GM23338 (cell line): ENCODE data around the gene CPLANE1. TPM values are rescaled to one million over a fixed set of nuclear protein-coding genes. Genes with fewer than 3 reads are reported as not detected.

ENCODE experiments used
- ATAC-seq: fragments of 200-7000 bp; cut with Tn5 transposase; 3 replicates; pipeline ENCODE4 v1.9.1; 2020
- DNase-seq: peaks from one replicate; pipeline ENCODE4 v3.0.0-alpha.2; 2015; ENCODE audit warnings: low spot score
- H2AFZ ChIP-seq: fragments of 200-600 bp; sonication (generic); 2 replicates; pipeline ENCODE4 v1.8.0; 2016; ENCODE audit warnings: antibody characterized with exemption, mild to moderate bottlenecking, moderate library complexity
- H3F3A ChIP-seq: fragments of 200-600 bp; sonication (generic); replicated peaks from 2 replicates; pipeline ENCODE4 v1.8.0; 2017; ENCODE audit warnings: antibody characterized with exemption, mixed run types, low read depth
- H3K27ac ChIP-seq: fragments of 200-600 bp; sonication (generic); 2 replicates; pipeline ENCODE4 v1.6.1; 2016; ENCODE audit warnings: low read depth
- H3K27me3 ChIP-seq: fragments of 200-600 bp; sonication (generic); 2 replicates; pipeline ENCODE4 v1.8.0; 2016; ENCODE audit warnings: mild to moderate bottlenecking, mixed run types, moderate library complexity; ENCODE audit not compliant: insufficient read depth
- H3K36me3 ChIP-seq: fragments of 200-600 bp; sonication (generic); 2 replicates; pipeline ENCODE4 v1.8.0; 2016; ENCODE audit warnings: mild to moderate bottlenecking; ENCODE audit not compliant: insufficient read depth
- H3K4me1 ChIP-seq: fragments of 200-600 bp; sonication (generic); 2 replicates; pipeline ENCODE4 v1.8.0; 2016; ENCODE audit warnings: mild to moderate bottlenecking, moderate library complexity; ENCODE audit not compliant: insufficient read depth
- H3K4me2 ChIP-seq: fragments of 200-600 bp; sonication (generic); 2 replicates; pipeline ENCODE4 v1.7.1; 2017; ENCODE audit warnings: mixed run types
- H3K4me3 ChIP-seq: fragments of 200-600 bp; sonication (generic); 2 replicates; pipeline ENCODE4 v1.6.1; 2016; ENCODE audit warnings: mixed run types
- H3K79me2 ChIP-seq: fragments of 200-600 bp; sonication (generic); replicated peaks from 2 replicates; pipeline ENCODE4 v1.8.0; 2017; ENCODE audit warnings: mild to moderate bottlenecking; ENCODE audit not compliant: insufficient read depth
- H3K9me2 ChIP-seq: fragments of 200-600 bp; sonication (generic); 2 replicates; pipeline ENCODE4 v1.8.0; 2017; ENCODE audit not compliant: insufficient read depth
- H4K20me1 ChIP-seq: fragments of 200-600 bp; sonication (generic); replicated peaks from 2 replicates; pipeline ENCODE4 v1.8.0; 2017; ENCODE audit warnings: mild to moderate bottlenecking; ENCODE audit not compliant: insufficient read depth
- H3K27ac Mint-ChIP-seq: 2 replicates; pipeline ENCODE4 v1.8.0; 2020; ENCODE audit warnings: inconsistent platforms, mild to moderate bottlenecking, moderate library complexity, mixed read lengths
- H3K27me3 Mint-ChIP-seq: 3 replicates; pipeline ENCODE4 v1.8.0; 2022; ENCODE audit warnings: low read depth, mild to moderate bottlenecking, moderate library complexity, mixed read lengths, inconsistent platforms; ENCODE audit not compliant: insufficient read depth, poor library complexity
- H3K36me3 Mint-ChIP-seq: 3 replicates; pipeline ENCODE4 v1.8.0; 2021; ENCODE audit warnings: low read depth, mild to moderate bottlenecking, inconsistent platforms, moderate library complexity, mixed read lengths
- H3K4me1 Mint-ChIP-seq: 3 replicates; pipeline ENCODE4 v1.8.0; 2020; ENCODE audit warnings: mild to moderate bottlenecking, inconsistent platforms, mixed read lengths
- H3K4me3 Mint-ChIP-seq: 3 replicates; pipeline ENCODE4 v1.8.0; 2021; ENCODE audit warnings: moderate library complexity, mild to moderate bottlenecking, inconsistent platforms, mixed read lengths
- H3K9me3 Mint-ChIP-seq: 3 replicates; pipeline ENCODE4 v1.8.0; 2020; ENCODE audit warnings: moderate library complexity, mild to moderate bottlenecking, inconsistent platforms, mixed read lengths
- CREB1 ChIP-seq: fragments of 250-450 bp; sonication (Bioruptor Pico); IDR thresholded peaks from 2 replicates; pipeline ENCODE4 v1.5.0; 2020; ENCODE audit warnings: low read depth, mild to moderate bottlenecking, moderate library complexity
- CTCF ChIP-seq, 2 experiments: fragments of 200-600 bp in 1 of 2; sonication (generic) in 1 of 2; conservative IDR thresholded peaks; 2 replicates each; pipeline versions ENCODE4 v1.5.1 to v1.6.1; 2016 to 2017; ENCODE audit warnings: antibody characterized with exemption in 2 of 2, low read depth in 2 of 2, mild to moderate bottlenecking in 2 of 2, moderate library complexity in 1 of 2
- ETS1 ChIP-seq: IDR thresholded peaks from 2 replicates; pipeline ENCODE4 v1.6.1; 2016; ENCODE audit warnings: antibody characterized with exemption
- EZH2 ChIP-seq: fragments of 200-600 bp; sonication (generic); IDR thresholded peaks from one replicate; pipeline ENCODE4 v1.8.0; 2017; ENCODE audit warnings: antibody characterized with exemption, mild to moderate bottlenecking, low read depth; ENCODE audit not compliant: unreplicated experiment
- EZH2phosphoT487 ChIP-seq: fragments of 200-600 bp; sonication (generic); IDR thresholded peaks from one replicate; pipeline ENCODE4 v1.8.1; 2018; ENCODE audit warnings: antibody characterized with exemption; ENCODE audit not compliant: unreplicated experiment
- JUNB ChIP-seq: IDR thresholded peaks from one replicate; pipeline ENCODE4 v1.6.1; 2016; ENCODE audit warnings: antibody characterized with exemption; ENCODE audit not compliant: unreplicated experiment
- NANOG ChIP-seq: IDR thresholded peaks from 2 replicates; pipeline ENCODE4 v1.6.1; 2016; ENCODE audit warnings: antibody characterized with exemption, borderline replicate concordance
- POLR2AphosphoS5 ChIP-seq: IDR thresholded peaks from 2 replicates; pipeline ENCODE4 v1.6.1; 2016; ENCODE audit warnings: antibody characterized with exemption, low read depth
- REST ChIP-seq: IDR thresholded peaks from one replicate; pipeline ENCODE4 v1.6.1; 2018; ENCODE audit warnings: antibody characterized with exemption; ENCODE audit not compliant: unreplicated experiment
- STAT1 ChIP-seq: IDR thresholded peaks from one replicate; pipeline ENCODE4 v1.6.1; 2016; ENCODE audit warnings: antibody characterized with exemption; ENCODE audit not compliant: unreplicated experiment
- ZNF114 ChIP-seq: fragments of 250-450 bp; sonication (Bioruptor Pico); IDR thresholded peaks from 2 replicates; pipeline ENCODE4 v1.5.0; 2020; ENCODE audit warnings: mild to moderate bottlenecking, moderate library complexity
- ZNF331 ChIP-seq: fragments of 250-450 bp; sonication (Bioruptor Pico); IDR thresholded peaks from 2 replicates; pipeline ENCODE4 v1.5.0; 2020; ENCODE audit warnings: low read depth, mild to moderate bottlenecking, moderate library complexity
- ZNF462 ChIP-seq: fragments of 250-450 bp; sonication (Bioruptor Pico); IDR thresholded peaks from 2 replicates; pipeline ENCODE4 v1.5.0; 2020; ENCODE audit warnings: mild to moderate bottlenecking, moderate library complexity
- polyA plus RNA-seq: library from polyadenylated mRNA; unstranded; fragments of >200 nt; fragmentation: Nextera tagmentation; extraction: Ambion mirVana; gene quantifications from 2 replicates; pipeline ENCODE4 v1.2.1, GENCODE V29; 2016
- total RNA-seq: library from RNA; depleted of rRNA; stranded (reverse); fragments of >200 nt; shearing (Covaris generic); gene quantifications from 2 replicates; pipeline ENCODE4 v1.2.3, GENCODE V29; 2014

The CPLANE1 gene
- total and polyA plus RNA-seq, 2 experiments from 2014 or later: 5.1 to 8.3 TPM

GRCh38 chr5:37090123-37090726 is 159.0 kb downstream of the CPLANE1 start:
- Histone ChIP-seq H3F3A (no peaks in the 10 kb centered on the region), H3K9me2 (no peaks in the 10 kb centered on the region), H3K4me1 (peaks cover 11% of the 10 kb centered on the region), H3K36me3 (no peaks in the 10 kb centered on the region; the same call in 1 of the 2 replicates), H2AFZ (no peak overlapping the region), H3K4me3 (no peak overlapping the region), H3K27ac (no peak overlapping the region), H4K20me1 (peaks cover 5% of the 10 kb centered on the region), H3K27me3 (peaks cover 59% of the 10 kb centered on the region), H3K4me2 (no peak overlapping the region), H3K79me2 (no peaks in the 10 kb centered on the region)
- TF ChIP-seq CTCF (conservative IDR thresholded peaks at IDR 0.05; ENCODE audit: low read depth in 2 of 2): no peak
- TF ChIP-seq JUNB: no peak
- TF ChIP-seq EZH2: no peak
- no peak for TF ChIP-seq EZH2phosphoT487
- no peak for TF ChIP-seq CREB1 (CRISPR knock-in tag)
- no peak for TF ChIP-seq STAT1
- no peak for TF ChIP-seq ZNF331 (CRISPR knock-in tag)
- TF ChIP-seq REST: no peak
- TF ChIP-seq ZNF114 (CRISPR knock-in tag): no peak
- no peak for TF ChIP-seq ZNF462 (CRISPR knock-in tag)
- TF ChIP-seq ETS1: no peak
- TF ChIP-seq POLR2AphosphoS5: no peak
- TF ChIP-seq NANOG: no peak
- Mint-ChIP-seq H3K9me3 (no peaks in the 10 kb centered on the region), H3K4me3 (no peak overlapping the region), H3K4me1 (peaks cover 39% of the 10 kb centered on the region), H3K27me3 (peaks cover 30% of the 10 kb centered on the region), H3K27ac (no peak overlapping the region), H3K36me3 (no peaks in the 10 kb centered on the region)
- ATAC-seq: no peak; the same call in 2 of the 3 replicates
- DNase-seq: no peak
